ENCODE measurements around the gene GSTM1.
A peak's percentile ranks its signal among the peaks of the same experiment; 100 is the strongest.

Gene GSTM1

GRCh38 chr1:109739738-109740614 lies 52.4 kb downstream of the GSTM1 start:
- TF ChIP-seq MAX (IDR thresholded peaks at IDR 0.05) (peak; percentile 62), USF1 (IDR thresholded peaks at IDR 0.05) (no peak), TAF1 (IDR thresholded peaks at IDR 0.05; ENCODE audit: low read depth) (no peak), RAD21 (IDR thresholded peaks at IDR 0.05; ENCODE audit: low read depth) (no peak), TEAD4 (IDR thresholded peaks at IDR 0.05) (no peak), EP300 (IDR thresholded peaks at IDR 0.05; ENCODE audit: borderline replicate concordance) (no peak), NFIC (IDR thresholded peaks at IDR 0.05) (no peak), CREB1 (IDR thresholded peaks at IDR 0.05; ENCODE audit: low read depth) (no peak)

- TF ChIP-seq YY1 (IDR thresholded peaks at IDR 0.05; ENCODE audit: low read depth) (no peak), TEAD4 (IDR thresholded peaks at IDR 0.05) (no peak), EGR1 (IDR thresholded peaks at IDR 0.05) (no peak), TCF12 (IDR thresholded peaks at IDR 0.05; ENCODE audit: low read depth) (no peak), FOXM1 (IDR thresholded peaks at IDR 0.05; ENCODE audit: borderline replicate concordance, low read depth) (no peak), USF1 (IDR thresholded peaks at IDR 0.05) (no peak), NFIC (IDR thresholded peaks at IDR 0.05) (no peak), TAF1 (IDR thresholded peaks at IDR 0.05; ENCODE audit: low read depth) (no peak), REST (IDR thresholded peaks at IDR 0.05; ENCODE audit: low read depth) (no peak), EP300 (IDR thresholded peaks at IDR 0.05; ENCODE audit: borderline replicate concordance) (no peak), RAD21 (IDR thresholded peaks at IDR 0.05; ENCODE audit: low read depth) (no peak), CREB1 (IDR thresholded peaks at IDR 0.05; ENCODE audit: low read depth) (no peak), MAX (IDR thresholded peaks at IDR 0.05) (no peak), CEBPB (IDR thresholded peaks at IDR 0.05) (no peak), ZBTB7A (IDR thresholded peaks at IDR 0.05; ENCODE audit: low read depth) (no peak)
Measured at GRCh38 chr1:109740615-109741373, 53.2 kb downstream of the GSTM1 start, which contains the start of gene GSTM3. GSTM3 (minus strand) TSS chr1:109741038; CDS start chr1:109740287, 751 bp downstream.
